Measurements from ENCODE around the gene OLFML2A. TPM values are rescaled to one million over a fixed set of nuclear protein-coding genes. Genes with fewer than 3 reads are reported as not detected.
A peak's percentile ranks its signal among the peaks of the same experiment; 100 is the strongest.

Gene OLFML2A
- total RNA-seq, 1 donor = 4.3 TPM

DNA sequence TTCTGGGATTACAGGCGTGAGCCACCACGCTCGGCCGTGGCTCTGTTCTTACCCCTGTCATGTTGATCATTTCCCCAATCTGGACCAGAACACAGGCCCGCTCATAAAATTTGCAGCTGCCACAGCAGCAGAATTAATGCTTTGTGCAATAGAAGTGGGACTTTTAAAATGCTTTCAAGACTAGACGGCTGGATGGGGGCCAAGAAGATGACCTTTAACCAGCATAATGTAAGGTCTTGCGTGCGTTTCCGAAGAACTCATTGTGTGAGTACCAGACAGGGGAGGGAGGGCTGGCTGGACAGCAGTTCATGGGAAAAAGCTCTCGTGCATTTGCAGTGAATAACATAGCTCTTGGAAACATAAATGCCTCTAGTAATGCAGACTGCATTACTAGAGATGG lies 72.9 kb downstream of the OLFML2A start:
- no peak overlapping the region for H3K4me3 ChIP-seq (ENCODE audit: low read depth, low read length)
- peak; percentile 85 for DNase-seq (ENCODE audit: low read depth)
- no peak for TF ChIP-seq CTCF (IDR thresholded peaks at IDR 0.05; ENCODE audit: insufficient read depth, low read depth, low read length)

DNA sequence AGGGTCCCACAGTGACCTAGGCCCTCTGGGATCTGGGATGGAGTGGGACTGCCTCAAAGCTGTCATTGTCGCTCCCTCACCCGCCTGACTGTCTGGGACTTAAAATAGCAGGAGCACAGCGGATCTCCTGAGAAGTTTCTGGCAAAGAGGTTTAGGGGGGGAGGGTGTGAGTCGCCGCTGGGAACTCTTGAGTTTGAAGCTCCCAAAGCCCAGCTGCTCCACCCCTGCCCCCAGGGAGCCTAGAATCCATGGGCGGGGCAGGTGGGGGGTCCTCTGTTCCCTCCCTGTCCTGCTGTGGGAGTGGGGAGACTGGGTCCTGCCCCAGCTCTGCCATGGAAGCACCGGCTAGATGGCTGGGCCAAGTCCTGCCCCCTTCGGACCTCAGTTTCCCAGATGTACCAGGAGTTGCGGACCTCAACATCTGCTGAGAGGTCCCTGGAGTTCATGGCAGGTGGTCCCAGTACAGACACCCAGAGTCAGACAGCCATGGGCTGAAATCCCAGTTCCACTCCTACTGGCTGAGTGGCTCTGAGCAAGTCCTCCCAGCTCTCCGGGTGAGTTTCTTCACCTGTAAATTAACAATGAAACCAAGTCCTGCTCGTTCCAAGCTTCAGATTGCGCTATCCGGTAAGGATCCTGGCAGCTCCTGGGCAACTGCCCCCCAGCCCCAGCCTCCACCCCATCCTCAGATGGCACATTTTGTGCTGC lies 75.3 kb downstream of the OLFML2A start:
- no peak for TF ChIP-seq CTCF (IDR thresholded peaks at IDR 0.05; ENCODE audit: insufficient read depth, low read depth, low read length)
- H3K4me3 ChIP-seq (ENCODE audit: low read depth, low read length) = no peak overlapping the region
- DNase-seq (ENCODE audit: low read depth) = no peak

- peak; percentile 96 for TF ChIP-seq CTCF (IDR thresholded peaks at IDR 0.05; ENCODE audit: insufficient read depth, low read depth, low read length)
- DNase-seq (ENCODE audit: low read depth) = peak; percentile 74
- H3K4me3 ChIP-seq (ENCODE audit: low read depth, low read length) = peak within 1 kb of the TSS; percentile 62
Observed at GRCh38 chr9:124852829-124853531, 76.0 kb downstream of the OLFML2A start, which contains the start of gene WDR38. TSS of gene WDR38 (plus strand) at chr9:124853460. CDS start at chr9:124853532, 72 bp downstream.

DNA sequence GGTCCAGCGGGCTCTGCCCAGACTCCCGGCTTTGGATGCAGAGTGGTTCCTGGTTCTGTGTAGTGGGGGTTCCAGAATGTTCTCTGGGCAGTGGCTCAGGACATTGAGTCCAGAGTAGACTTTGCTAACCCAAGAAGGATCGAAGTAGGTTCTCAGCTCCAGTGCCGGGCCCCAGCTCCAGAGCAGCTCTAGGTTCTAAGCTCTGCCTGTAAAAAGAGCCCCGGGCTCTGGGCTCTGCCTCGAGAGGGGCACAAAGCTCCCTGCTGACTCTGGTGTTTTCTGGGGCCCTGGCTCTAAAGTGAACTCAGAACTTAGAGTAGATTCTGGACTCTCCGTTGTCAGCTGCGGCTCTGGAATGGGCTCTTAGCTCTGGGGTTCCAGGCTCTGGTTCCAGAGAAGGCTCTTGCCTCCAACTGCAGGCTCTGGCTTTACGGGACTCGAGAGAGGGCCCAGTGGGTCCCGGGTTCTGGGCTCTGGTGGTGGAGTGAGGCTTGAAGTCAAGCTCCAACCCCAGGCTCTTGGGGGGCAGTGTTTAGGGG lies 76.7 kb downstream of the OLFML2A start:
- no peak for TF ChIP-seq CTCF (IDR thresholded peaks at IDR 0.05; ENCODE audit: insufficient read depth, low read depth, low read length)
- DNase-seq (ENCODE audit: low read depth) = no peak
- H3K4me3 ChIP-seq (ENCODE audit: low read depth, low read length) = peak overlapping the region; percentile 62

- DNase-seq (ENCODE audit: low read depth) = no peak
Observed at GRCh38 chr9:124854161-124854560, 77.2 kb downstream of the OLFML2A start.

GRCh38 chr9:124854822-124855221 lies 77.9 kb downstream of the OLFML2A start:
- no peak for DNase-seq (ENCODE audit: low read depth)
- TF ChIP-seq CTCF (IDR thresholded peaks at IDR 0.05; ENCODE audit: insufficient read depth, low read depth, low read length) = no peak
- no peak overlapping the region for H3K4me3 ChIP-seq (ENCODE audit: low read depth, low read length)

More at GRCh38 chr9:124854161-124854560, 77.2 kb downstream of the OLFML2A start:
- no peak for TF ChIP-seq CTCF (IDR thresholded peaks at IDR 0.05; ENCODE audit: insufficient read depth, low read depth, low read length)
- H3K4me3 ChIP-seq (ENCODE audit: low read depth, low read length) = no peak overlapping the region
